BE2C (cell line): ENCODE results near the gene JARID2.

Source experiments
- DNase-seq: peaks from one replicate; pipeline ENCODE4 v3.0.0-alpha.2; 2020
- H3K27me3 ChIP-seq: fragments of 250-450 bp; sonication (Bioruptor Pico); 2 replicates; pipeline ENCODE4 v1.5.1; 2020; ENCODE audit warnings: mild to moderate bottlenecking
- H3K36me3 ChIP-seq: fragments of 250-450 bp; sonication (Bioruptor Pico); 2 replicates; pipeline ENCODE4 v1.5.1; 2020; ENCODE audit warnings: mild to moderate bottlenecking
- H3K4me1 ChIP-seq: fragments of 250-450 bp; sonication (Bioruptor Pico); 2 replicates; pipeline ENCODE4 v1.5.1; 2020
- H3K4me3 ChIP-seq: 2 replicates; pipeline ENCODE4 v1.5.1; 2011; ENCODE audit warnings: low read depth, low read length
- H3K9me3 ChIP-seq: fragments of 250-450 bp; sonication (Bioruptor Pico); 2 replicates; pipeline ENCODE4 v1.5.1; 2020
- TF ChIP-seq, protein P1 (sequence below): IDR thresholded peaks from 2 replicates; pipeline ENCODE4 v1.5.1; 2012; ENCODE audit warnings: mild to moderate bottlenecking, low read depth, low read length

JARID2 gene

DNA sequence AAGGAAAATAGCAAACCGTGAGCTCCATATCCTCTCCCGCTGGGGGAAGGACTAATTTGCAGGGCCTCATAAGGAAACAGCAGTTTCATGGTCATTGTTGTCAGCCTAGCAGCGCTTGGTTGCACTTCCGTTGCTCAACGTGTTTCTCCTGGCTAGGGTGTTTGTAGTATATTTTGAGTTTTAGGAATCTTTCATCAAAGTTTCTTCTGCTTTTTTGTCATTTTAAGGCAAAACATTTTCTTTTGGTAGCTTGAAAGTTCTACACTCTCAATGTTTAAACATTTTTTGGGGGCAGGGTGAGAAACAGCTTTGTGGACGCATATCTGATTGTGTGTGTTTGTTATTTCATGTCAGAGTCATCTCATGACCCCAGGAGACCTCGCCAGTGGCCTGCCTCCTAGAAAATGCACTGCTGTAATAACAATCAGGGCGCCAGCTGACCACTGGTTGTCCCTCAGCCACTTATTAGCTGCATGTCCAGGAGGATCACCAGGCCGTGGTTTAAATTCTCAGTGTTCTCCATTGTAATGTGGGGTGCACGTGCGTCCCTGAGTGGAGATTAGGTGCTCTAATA lies 20.6 kb downstream of the JARID2 start:
- H3K4me3 ChIP-seq: no peak overlapping the region

DNA sequence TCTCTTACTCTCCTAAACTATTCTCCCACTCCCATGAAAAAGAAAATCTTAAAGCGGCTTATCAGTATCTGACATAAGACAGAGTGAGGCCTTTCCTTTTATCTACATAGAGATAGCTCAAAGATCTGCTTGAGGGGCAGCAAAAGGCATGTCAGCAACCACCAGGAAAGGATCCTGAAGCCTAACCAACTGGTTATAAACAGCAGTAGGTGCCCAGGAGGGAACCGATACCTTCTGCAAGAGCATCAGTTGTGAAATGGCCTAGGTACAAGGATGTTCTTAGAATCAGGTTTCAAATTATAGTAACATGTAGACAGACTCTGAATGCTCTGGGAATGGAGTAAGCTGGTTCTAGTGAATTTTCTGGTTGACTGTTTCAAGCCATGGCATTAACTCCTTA lies 21.4 kb downstream of the JARID2 start:
- TF ChIP-seq, protein P1, sequence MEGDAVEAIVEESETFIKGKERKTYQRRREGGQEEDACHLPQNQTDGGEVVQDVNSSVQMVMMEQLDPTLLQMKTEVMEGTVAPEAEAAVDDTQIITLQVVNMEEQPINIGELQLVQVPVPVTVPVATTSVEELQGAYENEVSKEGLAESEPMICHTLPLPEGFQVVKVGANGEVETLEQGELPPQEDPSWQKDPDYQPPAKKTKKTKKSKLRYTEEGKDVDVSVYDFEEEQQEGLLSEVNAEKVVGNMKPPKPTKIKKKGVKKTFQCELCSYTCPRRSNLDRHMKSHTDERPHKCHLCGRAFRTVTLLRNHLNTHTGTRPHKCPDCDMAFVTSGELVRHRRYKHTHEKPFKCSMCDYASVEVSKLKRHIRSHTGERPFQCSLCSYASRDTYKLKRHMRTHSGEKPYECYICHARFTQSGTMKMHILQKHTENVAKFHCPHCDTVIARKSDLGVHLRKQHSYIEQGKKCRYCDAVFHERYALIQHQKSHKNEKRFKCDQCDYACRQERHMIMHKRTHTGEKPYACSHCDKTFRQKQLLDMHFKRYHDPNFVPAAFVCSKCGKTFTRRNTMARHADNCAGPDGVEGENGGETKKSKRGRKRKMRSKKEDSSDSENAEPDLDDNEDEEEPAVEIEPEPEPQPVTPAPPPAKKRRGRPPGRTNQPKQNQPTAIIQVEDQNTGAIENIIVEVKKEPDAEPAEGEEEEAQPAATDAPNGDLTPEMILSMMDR: no peak
- H3K4me1 ChIP-seq: peaks cover 41% of the 10 kb centered on the region
- H3K36me3 ChIP-seq: no peaks in the 10 kb centered on the region
- no peaks in the 10 kb centered on the region; the same call in 1 of the 2 replicates for H3K9me3 ChIP-seq
- H3K27me3 ChIP-seq: no peaks in the 10 kb centered on the region
- no peak overlapping the region for H3K4me3 ChIP-seq
- no peak for DNase-seq

More for the DNA sequence above, 20.6 kb downstream of the JARID2 start:
- Histone ChIP-seq H3K4me1 (peaks cover 41% of the 10 kb centered on the region), H3K9me3 (no peaks in the 10 kb centered on the region; the same call in 1 of the 2 replicates), H3K27me3 (no peaks in the 10 kb centered on the region), H3K36me3 (no peaks in the 10 kb centered on the region)
- no peak for DNase-seq
- TF ChIP-seq, protein P1: no peak

DNA sequence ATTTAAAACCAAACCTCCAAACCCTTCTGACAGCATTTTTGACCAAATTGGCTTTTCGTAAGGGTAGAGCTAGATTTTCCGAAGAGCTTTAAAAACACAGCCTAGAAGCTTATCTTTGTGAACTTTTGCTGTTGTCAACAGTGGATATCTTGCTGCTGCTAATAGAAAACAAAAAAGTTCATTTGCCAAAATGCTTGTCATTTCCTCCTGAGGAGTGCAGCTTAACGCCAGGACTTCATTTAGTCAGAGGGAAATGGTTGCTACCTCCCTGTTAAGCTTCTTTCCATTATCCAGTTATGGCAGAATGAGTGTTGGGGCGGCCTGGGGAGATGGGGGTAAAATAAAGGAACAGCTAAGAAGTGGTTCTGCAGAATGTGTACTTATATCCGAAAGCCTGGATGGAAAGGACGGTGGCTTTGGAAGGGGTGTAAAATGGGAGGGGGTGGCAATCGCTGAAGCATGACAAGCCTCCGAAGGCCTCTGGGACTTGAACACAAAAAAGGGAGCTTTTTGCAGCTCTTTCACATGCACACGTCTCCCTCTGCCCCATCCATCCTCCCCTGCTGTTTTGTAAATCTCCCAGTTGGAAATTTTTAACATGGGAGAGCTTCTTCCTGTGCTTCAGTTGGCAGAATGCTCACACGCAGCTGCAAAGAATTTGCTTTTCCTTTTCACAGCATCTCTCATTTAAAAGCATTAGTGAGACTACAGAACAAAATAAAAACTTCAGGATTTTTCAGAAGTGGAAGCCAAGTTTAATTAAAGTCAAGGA lies 22.5 kb downstream of the JARID2 start:
- DNase-seq: no peak
- Histone ChIP-seq H3K4me1 (peaks cover 41% of the 10 kb centered on the region), H3K9me3 (no peaks in the 10 kb centered on the region; the same call in 1 of the 2 replicates), H3K36me3 (no peaks in the 10 kb centered on the region), H3K4me3 (no peak overlapping the region), H3K27me3 (no peaks in the 10 kb centered on the region)
- TF ChIP-seq, protein P1: no peak

DNA sequence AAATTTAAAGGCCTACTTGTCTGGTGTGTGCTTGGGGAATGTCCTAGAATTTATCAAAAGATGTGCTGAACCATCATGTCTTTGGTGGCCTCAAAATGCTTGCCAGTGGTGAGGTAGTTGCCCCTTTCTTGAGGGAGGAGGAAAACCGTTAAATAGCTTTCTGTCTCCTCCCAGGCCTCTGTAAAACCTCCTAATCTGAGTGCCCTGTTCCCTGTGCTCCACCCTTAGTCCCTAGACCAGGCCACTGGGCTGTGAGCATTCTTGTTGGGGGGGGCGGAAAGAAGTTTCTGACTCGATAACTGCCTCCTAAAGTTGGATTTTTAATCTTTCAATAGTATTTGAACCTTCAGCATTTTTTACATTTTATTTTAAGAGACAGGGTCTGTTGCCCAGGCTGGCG lies 23.1 kb downstream of the JARID2 start:
- no peaks in the 10 kb centered on the region for H3K36me3 ChIP-seq
- H3K9me3 ChIP-seq: no peaks in the 10 kb centered on the region; the same call in 1 of the 2 replicates
- no peak for DNase-seq
- H3K4me3 ChIP-seq: no peak overlapping the region
- TF ChIP-seq, protein P1: no peak
- H3K4me1 ChIP-seq: peaks cover 41% of the 10 kb centered on the region
- H3K27me3 ChIP-seq: no peaks in the 10 kb centered on the region

DNA sequence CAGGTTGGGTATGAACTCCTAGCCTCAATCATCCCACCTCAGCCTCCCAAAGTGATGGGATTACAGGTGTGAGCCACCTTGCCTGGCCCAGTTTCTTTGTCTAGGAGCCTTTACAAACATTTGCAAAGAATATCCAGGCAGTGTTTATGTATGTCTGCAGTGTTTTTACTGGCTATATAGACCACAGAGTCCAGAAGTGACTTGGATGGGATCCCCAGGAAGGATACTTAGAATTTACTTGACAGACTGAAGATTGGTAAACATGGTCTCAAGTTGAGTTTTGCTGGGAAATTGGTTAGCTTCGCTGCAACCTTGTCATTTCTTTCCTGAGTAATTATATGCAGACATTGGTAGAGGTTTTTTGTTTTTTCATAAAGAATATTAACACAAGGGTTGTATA lies 23.8 kb downstream of the JARID2 start:
- DNase-seq: no peak
- H3K27me3 ChIP-seq: no peaks in the 10 kb centered on the region
- no peaks in the 10 kb centered on the region for H3K36me3 ChIP-seq
- H3K9me3 ChIP-seq: no peaks in the 10 kb centered on the region; the same call in 1 of the 2 replicates
- TF ChIP-seq, protein P1: no peak
- H3K4me1 ChIP-seq: peaks cover 37% of the 10 kb centered on the region
- H3K4me3 ChIP-seq: no peak overlapping the region

DNA sequence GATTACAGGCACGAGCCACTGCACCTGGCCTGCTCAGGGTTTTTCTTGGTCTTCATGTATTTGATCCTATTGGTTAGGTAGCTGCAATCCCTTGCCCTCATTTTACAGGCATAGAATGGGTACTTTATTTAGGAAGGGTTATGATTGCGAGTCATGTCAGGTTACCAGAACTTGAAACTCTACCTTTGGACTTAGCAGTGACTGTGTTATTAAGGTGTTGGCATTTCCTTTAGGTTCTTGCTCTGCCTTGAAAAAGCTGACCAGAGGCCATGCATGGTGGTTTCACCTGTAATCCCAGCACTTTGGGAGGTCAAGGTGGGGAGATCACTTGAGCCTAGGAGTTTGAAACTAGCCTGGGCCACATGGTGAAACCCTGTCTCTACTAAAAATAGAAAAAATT lies 24.5 kb downstream of the JARID2 start:
- Histone ChIP-seq H3K4me1 (peaks cover 38% of the 10 kb centered on the region), H3K27me3 (no peaks in the 10 kb centered on the region), H3K9me3 (no peaks in the 10 kb centered on the region; the same call in 1 of the 2 replicates), H3K36me3 (no peaks in the 10 kb centered on the region), H3K4me3 (no peak overlapping the region)
- TF ChIP-seq, protein P1: no peak
- no peak for DNase-seq
